ENCODE results near the gene GRWD1.

The GRWD1 gene

DNA sequence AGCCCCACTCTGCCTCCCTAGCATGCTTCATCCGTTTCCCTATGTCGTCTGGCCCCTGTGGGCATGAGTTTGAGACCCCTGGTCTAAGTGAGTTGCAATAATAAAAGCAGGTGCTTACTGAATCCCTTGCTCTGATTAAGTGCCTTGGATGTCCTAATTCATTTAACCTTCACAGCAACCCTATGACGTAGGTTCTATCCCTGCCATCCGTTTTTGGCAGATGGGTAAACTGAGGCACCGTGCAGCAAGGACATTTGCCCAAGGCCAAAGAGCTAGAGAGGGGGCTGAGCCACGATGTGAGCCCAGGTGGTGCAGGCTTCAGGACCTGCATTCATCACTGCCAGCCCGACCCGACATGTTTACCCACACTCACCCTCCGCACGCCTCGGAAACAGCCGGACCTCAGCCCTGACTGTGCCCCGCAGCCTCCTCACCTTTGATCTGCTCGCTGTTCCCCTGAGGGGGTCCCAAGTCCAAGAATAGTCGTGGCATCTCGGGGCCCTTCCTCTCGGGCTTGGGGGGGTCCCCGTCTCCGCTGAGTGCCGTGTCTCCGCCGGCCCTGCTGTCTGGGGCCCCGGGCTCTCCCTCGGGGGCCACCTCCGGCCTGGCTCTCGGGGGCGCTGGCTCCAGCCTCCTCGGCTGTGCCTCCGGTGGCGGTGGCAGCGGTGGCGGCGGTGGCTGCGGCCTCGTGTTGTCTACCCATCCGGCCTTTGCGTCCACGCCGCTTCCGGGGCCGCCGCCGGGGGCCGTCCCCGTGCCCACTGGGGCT, 51.4 kb downstream of the GRWD1 start:
- no peak for DNase-seq (ENCODE audit: low read depth in 2 of 2)

DNA sequence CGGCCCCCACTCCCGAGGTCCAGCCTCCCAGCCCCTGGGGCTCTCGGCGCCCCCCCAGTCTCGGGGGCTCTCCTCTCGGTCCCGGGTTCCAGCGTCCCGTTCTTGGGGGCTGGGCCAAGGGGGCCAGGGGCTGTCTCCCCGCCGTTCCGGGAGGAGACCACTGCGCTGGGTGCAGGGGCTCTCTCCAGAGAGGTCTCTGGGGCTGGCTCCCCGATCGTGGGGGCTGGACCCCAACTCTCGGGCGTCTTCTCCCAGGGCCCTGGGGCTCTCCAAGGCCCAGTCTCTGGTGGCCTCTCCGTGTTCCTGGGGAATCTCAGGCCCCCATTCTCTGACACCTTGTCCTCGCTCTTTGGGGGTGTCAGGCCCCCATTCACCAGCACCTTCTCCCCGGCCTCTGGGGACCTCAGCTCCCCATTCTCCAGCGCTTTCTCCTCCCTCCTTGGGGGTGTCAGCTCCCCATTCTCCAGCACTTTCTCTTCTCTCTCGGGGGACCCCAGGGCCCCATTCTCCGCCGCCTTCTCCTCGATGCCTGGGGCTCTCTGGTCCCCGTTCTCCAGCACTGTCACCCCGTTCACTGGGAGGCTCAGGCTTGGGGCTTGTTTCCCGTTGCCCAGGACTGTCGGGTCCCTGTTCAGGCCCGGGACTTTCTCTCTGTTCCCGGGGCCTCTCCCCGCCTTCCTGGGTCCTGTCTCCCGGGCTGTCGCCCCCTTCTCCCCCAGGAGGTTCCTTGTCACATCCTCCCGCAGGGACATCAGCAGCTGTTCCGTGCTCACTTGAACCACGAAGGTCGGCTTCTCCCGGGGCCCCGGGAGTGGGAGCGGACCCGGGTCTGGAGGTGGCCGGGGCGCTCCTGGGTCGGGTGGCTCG, 52.2 kb downstream of the GRWD1 start:
- DNase-seq (ENCODE audit: low read depth in 2 of 2) = no peak

DNA sequence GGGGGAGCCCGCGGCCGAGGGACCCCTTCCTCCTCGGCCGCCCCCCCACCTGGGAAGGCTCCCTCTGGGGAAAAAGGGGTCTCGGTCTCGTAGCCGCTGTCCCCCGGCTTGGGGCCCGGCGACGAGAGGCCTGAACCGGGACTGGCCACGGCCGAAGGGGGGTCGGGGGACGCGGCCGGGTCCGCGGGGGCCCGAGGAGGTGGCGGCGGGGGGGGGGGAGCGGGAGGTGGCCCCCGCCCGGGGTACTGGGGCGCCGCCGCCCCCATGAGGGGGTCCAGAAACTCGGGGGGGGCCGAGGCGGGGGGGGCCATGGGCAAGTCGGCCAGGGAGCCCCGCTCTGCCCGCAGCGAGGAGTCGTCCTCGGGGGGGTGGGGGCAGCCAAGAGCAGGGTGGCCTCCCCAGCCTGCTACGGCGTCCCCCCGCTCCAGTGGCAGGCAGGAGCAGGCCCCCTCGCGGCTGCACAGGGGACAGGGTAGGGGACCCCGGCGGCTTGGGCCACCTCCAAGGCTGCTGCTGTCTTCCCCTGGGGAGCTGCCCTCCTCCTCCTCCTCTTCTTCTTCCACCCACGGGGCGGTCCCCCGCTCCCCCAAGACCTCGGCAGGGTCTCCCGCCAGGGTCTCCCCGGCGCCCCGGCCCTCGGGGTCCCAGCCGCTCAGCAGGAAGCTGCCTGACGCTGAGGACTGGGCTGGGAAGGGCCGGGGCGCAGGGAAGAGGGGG, 53.0 kb downstream of the GRWD1 start:
- DNase-seq (ENCODE audit: low read depth in 2 of 2) = no peak

DNA sequence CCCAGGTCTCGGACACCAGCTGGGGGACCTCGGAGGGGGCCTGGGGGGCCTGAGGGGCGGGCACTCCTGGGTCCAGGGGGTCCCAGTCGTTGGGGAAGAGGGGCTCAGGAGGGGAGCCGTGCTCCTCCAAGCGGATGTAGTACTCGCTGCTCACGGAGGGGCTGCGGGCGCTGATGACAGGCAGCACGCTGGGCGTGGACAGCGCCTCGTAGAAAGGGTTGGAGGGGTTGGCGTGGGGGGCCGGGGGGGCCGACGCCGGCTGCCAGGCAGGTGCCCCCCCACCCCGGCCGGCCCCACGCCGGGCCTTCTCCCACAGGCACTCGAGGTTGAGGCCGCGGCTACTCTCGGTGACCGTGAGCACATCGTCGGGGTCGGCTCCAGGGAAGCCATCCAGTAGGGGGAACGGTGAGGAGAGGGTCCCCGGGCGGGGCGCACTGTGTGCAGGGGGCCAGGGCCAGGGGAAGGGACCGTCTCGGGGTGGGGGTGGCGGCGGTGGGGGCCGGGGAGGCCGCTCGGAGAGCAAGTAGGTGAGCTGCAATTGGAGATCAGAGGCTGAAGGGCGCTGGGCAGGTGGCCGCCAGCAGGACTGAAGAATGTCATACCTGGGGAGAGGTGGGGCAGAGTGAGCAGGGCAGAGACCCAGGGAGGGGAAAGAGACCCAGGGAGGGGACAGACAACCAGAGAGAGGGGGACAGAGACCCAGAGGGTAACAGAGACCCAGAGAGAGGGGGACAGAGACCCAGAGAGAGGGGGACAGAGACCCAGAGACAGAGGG, 53.7 kb downstream of the GRWD1 start:
- DNase-seq (ENCODE audit: low read depth in 2 of 2) = no peak

DNA sequence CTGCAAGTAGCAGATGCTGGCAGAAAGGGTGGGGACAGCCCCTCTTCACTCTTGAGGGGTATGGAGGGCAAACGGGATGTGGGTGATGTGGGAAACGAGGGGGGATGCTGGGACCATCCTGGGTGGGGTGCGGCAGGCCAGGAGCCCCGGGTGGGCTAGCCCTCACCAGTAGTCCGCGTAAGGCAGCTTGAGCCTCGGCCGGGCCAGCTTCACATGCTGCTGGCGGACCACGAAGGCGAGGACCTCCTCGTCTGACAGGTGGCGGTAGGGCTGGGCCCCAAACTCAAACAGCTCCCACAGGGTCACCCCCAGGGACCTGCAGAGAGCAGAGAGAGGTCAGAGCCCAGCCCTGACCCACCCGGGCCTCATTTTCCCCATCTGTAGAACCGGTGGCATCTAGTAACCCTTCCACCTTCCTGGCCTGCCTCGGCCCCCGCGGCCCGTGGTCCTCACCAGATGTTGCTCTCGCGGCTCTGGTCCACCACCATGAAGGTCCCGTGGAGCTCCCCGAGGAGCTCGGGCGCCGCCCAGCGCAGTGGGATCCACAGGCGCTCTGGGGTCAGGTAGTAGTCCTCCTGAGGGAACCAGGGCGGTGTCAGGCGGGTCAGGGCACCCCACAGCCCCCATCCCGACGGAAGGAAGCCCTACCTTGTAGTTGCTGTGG, 55.2 kb downstream of the GRWD1 start:
- no peak for DNase-seq (ENCODE audit: low read depth in 2 of 2)

DNA sequence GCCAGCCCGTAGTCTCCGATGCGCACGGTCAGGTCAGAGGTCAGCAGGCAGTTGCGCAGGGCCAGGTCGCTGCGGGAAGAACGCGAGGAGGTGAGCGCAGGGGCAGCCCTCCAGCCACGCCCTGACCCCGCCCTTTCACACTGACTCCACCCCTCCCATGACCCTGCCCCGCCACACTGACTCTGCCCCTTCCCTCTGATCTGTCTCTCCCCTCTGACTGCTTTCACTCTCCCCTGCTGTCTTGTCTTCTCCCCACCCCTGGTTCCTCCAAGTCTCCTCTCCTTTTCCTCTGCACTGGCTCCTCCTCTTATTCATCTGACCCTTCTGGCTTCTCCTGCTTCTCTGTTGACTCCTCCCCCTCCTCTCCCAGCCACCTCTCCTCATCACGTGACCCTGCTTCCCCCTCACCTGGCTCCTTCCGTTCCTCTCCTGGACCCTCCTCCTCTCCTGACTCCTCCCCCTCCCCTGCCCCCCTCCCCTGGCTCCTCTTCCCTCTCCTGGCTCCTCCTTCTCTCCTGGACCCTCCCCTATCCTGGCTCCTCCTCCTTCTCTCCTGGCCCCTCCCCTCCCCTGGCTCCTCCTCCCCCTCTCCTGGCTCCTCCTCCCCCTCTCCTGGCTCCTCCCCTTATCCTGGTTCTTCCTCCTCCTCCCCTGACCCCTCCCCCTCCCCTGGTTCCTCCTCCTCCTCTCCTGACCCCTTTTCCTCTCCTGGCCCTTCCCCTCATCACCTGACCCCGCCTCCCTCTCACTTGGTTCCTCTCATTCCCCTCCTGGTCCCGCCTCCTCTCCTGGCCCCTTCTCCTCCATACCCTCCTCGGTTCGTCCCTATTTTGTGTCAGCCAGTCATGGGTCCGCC, 55.9 kb downstream of the GRWD1 start:
- no peak for DNase-seq (ENCODE audit: low read depth in 2 of 2)

DNA sequence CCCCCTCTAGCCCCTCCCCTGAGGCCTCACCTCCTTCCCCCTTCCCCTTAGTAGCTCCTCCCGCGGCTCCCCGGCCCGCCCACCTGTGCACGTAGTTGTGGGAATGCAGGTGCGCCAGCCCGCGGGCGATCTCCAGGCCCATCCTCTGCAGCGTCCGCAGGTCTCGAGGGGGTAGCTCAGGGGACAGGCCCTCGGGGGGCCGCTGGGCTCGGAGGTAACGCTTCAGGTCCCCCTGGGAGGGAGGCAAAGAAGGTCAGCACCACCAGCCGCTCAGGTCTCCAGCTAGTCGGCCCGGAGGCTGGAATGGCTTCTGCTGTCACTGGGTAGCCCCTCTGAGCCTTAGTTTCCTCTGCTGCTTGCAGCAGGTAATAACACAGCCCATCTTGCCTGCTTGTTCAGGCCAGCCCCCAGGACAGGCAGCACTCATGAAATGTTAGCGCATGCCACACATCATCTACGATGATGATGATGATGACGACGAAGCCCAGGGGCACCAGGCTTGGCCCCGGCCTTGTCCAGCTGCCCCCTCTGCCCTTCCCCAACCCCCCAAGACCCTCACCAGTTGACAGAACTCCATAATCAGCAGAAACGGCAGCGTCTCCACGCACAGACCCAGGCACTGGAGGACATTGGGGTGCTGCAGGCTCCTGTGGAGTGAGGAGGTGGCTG, 56.7 kb downstream of the GRWD1 start:
- no peak for DNase-seq (ENCODE audit: low read depth in 2 of 2)

DNA sequence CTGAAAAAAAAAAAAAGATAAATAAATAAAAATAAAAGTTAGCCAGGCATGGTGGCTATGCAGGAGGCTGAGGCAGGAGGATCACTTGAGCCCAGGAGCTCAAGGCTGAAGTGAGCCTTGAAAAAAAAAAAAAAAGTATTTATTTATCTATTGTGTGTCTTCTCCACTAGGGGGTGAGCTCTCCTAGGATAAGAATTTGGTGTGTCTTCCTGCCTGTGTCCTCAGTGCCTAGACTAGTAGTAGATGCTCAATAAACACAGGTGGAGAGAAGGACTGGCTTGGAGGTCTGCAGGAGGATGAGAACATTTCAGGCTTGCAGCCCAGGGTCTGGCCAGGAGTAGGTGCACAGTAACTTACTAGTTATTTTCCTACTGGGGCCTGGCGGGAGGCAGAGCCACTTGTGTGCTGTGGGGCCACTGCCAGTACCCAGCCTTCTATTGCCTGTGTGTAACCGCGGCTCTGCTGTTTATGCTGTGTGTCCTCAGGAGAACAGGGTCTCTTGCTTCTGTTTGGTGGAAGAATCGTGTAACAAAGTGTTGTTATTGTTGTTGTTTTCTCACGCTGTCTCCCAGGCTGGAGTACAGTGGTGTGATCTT, 60.5 kb downstream of the GRWD1 start:
- no peak for DNase-seq (ENCODE audit: low read depth in 2 of 2)
